NCI-H128 (cell line): Measurements from ENCODE around the gene NFKB2.

Source experiments
- DNase-seq: peaks from one replicate; lab custom pipeline; 2025; ENCODE audit not compliant: unreplicated experiment; lab: John Stamatoyannopoulos, UW

The NFKB2 gene

GRCh38 chr10:102421757-102422512 lies 26.4 kb downstream of the NFKB2 start:
- DNase-seq: no peak

- DNase-seq: no peak
Observed at GRCh38 chr10:102422545-102423129, 27.1 kb downstream of the NFKB2 start.

DNA sequence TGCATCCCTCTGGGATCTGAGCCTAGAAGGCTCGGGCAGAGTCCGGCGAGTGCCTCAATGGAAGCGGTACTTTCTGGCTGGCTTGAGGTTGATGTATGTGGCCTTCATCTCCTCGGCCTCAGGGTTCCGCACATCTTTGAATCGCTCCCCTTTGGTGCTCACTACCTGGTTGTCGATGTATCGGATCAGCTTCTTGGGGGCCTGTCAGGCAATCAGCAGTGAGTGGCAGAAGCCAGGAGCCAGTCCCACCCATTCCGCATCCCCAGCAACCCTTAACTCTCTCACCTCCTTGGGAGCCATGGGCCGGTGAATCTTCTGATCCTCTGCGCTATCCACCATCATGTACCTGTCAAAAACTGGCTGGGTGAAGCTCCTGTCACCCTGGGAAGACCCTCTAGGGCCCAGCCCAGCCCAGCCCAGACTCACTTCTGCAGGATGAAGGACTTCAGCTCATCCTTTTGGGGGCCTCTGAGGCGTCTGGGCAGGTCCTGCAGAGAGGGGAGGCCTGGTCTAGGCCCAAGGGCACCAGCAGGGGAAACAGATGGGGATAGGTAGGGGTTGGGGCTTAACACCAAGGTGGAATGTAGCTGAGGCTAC lies 28.0 kb downstream of the NFKB2 start:
- no peak for DNase-seq

GRCh38 chr10:102424145-102424544 lies 28.6 kb downstream of the NFKB2 start:
- DNase-seq: no peak

GRCh38 chr10:102424916-102425315 lies 29.4 kb downstream of the NFKB2 start:
- no peak for DNase-seq

DNA sequence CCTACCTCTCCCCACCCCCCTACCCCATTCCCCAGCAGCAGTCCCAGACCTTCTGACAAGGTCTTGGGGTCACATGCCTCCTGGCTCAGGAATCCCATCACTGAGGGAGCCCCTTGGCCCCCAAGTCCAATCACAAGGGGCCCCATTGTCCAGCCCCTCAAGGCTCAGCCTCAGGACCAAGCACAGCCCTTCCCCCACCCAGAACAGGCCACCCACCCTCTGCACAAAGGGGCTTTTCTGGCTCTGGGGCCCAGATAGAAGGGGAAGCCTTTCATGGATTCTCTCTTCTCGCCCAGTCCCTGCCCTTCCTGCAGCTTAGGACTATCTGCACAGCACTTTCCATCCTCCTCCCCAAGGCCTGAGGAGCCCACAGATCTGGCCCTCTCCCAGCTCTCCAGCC lies 29.9 kb downstream of the NFKB2 start:
- no peak for DNase-seq

DNA sequence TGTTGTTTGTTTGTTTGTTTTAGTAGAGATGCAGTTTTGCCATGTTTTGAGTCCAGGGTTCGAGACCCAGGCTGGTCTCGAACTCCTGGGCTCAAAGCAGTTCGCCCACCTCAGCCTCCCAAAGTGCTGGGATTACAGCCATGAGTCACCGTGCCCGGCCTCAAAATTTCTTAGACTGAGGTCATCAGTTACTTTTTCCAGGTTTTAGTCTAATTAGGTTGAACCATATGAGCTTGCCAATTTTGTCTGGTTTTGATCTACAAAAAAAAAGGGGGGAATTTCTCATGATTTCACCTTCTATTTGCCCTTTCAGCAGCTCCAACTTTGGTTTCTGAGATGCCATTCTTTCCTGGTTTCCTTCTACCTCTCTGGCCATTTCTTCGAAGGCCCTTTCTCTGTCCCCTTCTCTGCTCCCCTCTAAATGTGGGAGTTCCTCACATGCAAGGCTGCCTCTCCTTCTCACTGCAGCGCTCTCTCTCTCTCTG lies 31.3 kb downstream of the NFKB2 start:
- no peak for DNase-seq

GRCh38 chr10:102429468-102429867 lies 34.0 kb downstream of the NFKB2 start:
- no peak for DNase-seq

DNA sequence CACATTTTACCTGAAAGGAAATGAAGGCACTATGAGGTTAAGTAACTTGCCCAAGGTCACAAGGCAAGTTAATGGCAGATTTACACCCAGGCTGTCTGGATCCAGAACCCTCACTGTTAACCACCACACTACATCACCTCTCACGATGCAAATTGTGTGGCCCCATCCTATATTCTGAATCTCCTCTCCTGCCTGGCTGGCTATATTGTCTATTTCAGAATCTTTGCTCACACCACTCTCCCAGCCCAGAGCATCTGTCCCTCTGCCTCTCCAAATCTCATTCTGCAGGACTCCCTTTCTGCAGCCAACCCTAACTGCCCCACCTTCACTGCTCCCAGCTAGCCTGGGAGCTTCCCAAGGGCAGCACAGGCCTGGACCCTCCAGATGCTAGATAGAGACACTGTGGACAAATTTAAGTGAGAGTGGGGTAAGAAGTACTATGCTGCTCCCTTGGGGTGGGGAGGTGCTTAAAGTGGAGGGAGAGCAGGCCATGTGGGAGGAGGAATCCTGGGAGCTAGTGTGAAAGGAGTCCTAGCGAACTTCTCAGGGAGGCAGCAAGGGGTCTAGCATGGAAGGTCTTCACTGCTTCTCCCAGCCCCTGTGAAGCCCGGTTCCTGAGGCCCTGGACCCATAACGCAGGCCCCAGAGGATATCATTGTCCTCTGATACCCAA lies 36.1 kb downstream of the NFKB2 start:
- DNase-seq: no peak

- DNase-seq: peak; percentile 94
Observed at GRCh38 chr10:102432162-102432950, 36.9 kb downstream of the NFKB2 start, which contains the start of gene CUEDC2. Gene CUEDC2 (minus strand): TSS chr10:102432574. CDS start chr10:102425188, 7,386 bp downstream.

DNA sequence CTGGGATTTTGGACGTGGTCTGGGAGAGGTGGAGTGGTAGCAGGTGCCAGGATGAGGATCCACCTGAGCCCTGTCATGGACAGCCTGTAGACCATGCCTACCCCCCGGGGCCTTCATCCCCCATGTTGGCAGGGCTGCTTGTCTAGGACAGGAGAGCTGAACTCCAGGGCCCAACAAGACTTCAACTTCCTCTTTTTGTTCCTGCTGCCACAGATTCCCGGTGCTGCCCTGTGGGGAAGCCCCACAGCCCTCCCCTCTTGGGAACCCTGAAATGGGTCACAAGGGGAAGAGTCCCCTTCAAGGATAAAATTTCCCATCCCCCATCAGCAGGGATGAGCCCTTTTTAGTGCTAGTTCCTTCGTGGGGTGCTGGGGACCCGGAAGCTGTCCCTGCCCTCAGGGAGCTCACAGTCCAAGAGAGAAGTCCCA lies 38.1 kb downstream of the NFKB2 start:
- no peak for DNase-seq

DNA sequence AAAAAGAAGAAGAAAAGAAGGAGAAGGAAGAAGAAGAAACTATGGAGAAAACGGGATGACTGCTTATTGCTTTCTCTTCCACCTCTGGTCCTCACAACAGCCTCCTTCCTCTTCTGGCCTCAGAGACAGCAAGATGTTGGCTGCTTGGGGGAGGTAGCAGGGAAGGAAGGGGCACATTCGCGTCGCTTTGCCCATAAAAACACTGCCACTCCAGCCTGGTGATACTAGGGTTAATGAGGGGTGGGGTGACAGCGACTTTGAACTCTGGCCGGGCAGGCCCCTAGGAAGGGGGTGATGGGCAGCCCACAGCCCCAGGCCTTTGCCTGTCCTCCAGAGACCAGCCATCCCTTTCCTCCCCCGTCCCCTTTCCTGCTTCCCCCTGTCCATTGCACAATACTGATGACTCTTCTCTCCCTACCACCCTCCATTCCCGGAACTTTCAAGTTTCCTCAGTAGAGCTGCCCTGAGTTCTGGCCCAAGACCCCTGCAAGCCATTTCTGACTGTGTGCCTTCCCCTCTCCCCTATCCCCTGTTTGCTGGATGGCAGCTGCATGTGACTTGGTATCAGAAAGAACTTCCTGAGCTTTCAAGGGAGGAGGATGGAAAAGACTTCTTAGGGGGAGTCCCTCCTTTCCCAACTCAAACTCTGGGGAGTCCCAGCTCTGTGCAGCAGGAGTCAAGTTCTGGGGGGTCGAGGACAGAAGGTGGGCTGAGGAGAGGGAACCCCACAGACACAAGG lies 39.1 kb downstream of the NFKB2 start:
- DNase-seq: no peak

- DNase-seq: no peak
Observed at GRCh38 chr10:102435133-102435497, 39.6 kb downstream of the NFKB2 start.

DNA sequence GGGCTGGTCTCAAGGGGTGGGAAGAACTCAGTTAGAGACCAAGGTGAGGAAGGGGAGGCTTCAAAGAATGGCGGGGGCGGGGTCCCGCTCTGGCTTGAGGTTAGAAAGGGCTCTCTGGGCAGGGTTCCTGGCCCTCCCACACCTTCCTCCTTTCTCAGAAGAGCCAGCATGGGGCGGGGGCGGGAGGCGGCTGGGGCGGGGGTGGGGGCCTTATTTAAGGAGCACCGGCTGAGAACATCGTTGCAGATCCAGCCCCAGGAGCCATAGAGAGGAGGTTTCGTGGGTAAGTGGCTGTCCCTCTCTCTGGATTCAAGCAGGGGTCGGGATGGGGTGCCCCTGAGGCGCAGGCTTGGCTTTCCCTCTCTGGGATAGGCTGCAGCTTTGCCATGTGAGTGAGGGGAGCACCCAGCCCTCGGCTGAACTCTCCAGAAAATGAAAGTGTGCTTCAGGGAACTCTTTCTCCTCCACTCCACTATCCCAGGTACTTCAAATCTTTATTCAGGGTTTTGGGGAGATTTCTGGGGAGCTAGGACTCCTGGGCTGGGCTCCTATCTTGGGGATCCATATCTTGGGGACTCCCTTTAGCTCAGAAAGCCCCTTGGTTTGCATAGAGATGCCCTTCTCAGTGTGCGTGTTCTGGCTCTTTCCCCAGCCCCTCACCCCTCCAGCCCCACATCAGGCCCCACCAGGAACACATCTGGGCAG lies 40.2 kb downstream of the NFKB2 start:
- DNase-seq: no peak

DNA sequence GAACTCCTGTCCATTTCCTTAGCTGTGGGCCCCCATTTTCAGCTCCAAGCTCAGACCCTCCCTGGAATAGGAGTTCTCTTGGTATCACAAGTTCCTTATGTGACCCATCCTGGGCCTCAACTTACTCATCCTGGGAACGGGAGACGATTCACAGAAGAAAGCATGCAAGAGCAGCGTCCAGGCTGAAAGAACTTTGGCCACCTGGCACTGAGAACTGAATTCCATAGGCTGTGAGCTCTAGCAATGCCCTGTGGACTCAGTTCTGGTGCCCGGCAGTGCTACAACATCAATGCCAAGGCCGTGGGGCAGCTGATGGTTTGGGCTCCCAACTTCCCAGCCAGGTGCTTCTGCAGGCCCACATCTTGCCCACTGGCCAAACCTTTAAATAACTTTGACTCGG lies 40.8 kb downstream of the NFKB2 start:
- no peak for DNase-seq

DNA sequence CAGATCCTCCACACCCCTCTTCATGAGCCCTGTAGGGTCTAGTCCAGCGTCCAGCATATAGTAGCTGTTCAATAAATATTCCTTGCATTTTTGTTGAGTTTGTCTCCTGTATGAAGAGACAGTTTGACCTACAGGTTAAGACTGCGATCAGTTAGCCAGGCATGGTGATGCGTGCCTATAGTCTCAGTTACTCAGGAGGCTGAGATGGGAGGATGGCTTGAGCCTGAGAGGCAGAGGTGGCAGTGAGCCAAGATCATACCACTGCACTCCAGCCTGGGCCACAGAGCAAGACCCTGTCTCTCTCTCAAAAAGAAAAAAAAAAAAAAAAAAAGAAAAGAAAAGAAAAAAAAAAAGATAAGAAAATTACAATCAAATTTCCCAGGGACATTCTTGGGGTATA lies 42.0 kb downstream of the NFKB2 start:
- no peak for DNase-seq

- no peak for DNase-seq
Observed at GRCh38 chr10:102438374-102438773, 42.9 kb downstream of the NFKB2 start.

DNA sequence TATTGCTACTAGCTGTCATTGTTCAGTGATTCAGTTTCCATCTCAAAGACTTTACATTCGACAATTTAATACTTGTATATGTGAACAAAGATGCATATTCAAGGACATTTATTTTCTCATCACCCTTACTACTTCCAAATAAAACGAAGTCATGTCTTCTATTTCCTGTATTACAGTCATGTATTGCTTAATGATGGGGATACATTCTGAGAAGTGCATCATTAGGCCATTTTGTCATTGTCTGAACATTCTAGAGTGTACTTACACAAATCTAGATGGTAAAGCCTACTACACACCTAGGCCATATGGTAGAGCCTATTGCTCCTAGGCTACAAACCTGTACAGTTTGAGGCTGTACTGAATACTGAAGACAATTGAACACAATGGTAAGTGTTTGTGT lies 49.3 kb downstream of the NFKB2 start:
- no peak for DNase-seq

DNA sequence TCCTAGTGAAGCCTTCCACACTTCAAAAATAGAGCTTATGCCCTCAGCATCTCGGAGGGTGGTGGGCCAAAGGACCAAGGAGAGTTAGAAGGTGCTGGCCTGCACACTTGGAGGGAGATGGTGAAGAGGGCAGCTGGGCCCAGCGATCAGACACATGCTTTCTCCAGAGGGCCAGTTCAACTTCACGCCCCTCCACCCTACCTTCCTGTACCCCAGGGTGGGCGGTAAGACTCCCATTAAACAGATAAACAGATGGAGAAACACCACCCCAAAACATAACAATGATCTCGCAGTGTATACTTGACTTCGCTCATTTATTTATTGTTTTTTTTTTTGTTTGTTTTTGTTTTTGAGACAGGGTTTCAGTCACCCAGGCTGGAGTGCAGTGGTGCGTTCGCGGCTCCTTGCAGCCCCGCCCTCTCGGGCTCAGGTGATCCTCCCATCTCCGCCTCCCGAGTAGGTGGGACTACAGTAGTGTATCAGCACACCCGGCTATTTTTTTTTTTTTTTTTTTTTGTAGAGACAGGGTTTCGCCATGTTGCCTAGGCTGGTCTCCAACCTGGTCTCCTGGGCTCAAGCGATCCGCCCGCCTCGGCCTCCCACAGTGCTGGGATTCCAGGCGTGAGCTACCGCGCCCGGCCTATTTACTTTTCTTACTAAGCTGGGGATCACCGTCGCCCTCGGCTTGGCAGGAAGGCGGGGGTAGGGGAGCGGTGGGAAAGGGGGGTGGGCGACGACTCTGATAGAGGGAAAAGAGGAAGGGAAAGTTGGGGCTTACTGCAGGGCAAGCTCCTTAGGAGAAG lies 54.0 kb downstream of the NFKB2 start:
- peak; percentile 56 for DNase-seq
